Measurements from ENCODE around the gene NMS. TPM values are rescaled to one million over a fixed set of nuclear protein-coding genes. Genes with fewer than 3 reads are reported as not detected.
A peak's percentile ranks its signal among the peaks of the same experiment; 100 is the strongest.

NMS gene
- total RNA-seq, 6 donors from 2014 or later: not detected

DNA sequence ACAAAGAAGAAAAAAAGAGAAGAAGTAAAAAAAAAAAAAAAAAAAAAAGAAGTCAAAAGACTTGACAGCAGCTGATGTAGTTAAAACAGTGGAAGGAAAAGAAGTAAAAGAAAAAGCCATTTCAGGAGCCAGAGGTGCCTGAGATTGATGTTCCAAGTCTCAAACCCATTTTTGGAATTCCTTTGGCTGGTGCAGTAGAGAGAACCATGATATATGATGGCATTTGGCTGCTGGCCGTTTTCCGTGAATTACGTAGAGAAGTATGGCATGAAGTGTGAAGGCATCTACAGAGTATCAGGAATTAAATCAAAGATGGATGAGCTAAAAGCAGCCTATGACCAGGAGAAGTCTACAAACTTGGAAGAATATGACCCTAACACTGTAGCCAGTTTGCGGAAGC, 45.2 kb upstream of the NMS start:
- no peak overlapping the region for H3K27ac ChIP-seq
- no peaks in the 10 kb centered on the region for H3K9me3 ChIP-seq
- no peak for DNase-seq
- 76 to 87% methylated on average over 4 of the region's 4 CpGs for WGBS, 2 donors
- no peaks in the 10 kb centered on the region for H3K27me3 ChIP-seq
- no peak overlapping the region for H3K4me3 ChIP-seq
- no peaks in the 10 kb centered on the region for H3K36me3 ChIP-seq
- no peak for ATAC-seq (ENCODE audit: low FRiP score in 2 of 2)
- TF ChIP-seq CTCF (IDR thresholded peaks at IDR 0.05) (no peak), POLR2AphosphoS5 (IDR thresholded peaks at IDR 0.05) (no peak), EP300 (IDR thresholded peaks at IDR 0.05) (no peak), POLR2A (IDR thresholded peaks at IDR 0.05) (no peak)
- H3K4me1 ChIP-seq: no peaks in the 10 kb centered on the region

DNA sequence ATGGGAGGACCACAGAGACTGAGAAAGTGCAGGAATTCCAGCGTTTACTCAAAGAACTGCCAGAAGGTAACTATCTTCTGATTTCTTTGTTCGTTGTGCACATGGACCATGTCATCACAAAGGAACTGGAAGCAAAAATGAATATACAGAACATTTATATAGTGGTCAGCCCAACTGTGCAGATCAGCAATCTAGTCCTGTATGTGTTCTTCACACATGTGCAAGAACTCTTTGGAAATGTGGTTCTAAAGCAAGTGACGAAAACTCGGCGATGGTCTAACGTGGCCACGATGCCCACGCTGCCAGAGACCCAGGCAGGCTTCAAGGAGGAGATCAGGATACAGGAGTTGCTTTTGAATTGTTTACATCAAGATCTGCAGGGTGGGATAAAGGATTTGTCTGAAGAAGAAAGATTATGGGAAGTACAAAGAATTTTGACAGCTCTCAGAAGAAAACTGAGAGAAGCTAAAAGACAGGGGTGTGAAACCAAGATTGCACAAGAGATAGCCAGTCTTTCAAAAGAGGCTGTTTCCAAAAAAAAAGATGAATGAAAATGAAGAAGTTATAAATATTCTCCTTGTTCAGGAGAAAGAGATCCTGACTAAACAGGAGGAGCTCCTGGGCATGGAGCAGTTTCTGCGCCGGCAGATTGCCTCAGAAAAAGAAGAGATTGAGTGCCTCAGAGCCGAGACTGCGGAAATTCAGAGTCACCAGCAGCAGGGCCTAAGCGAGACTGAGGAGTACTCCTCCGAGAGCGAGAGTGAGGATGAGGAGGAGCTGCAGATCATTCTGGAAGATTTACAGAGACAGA, 44.5 kb upstream of the NMS start:
- Histone ChIP-seq H3K4me3 (no peak overlapping the region), H3K36me3 (no peaks in the 10 kb centered on the region), H3K4me1 (no peaks in the 10 kb centered on the region), H3K9me3 (peaks cover 0 to 5% (median 0%) of the 10 kb centered on the region in 4 donors), H3K27me3 (no peaks in the 10 kb centered on the region), H3K27ac (no peak overlapping the region)
- WGBS, 2 donors: 72 to 77% methylated on average over 15 of the region's 15 CpGs
- no peak for TF ChIP-seq POLR2AphosphoS5 (IDR thresholded peaks at IDR 0.05)
- no peak for TF ChIP-seq POLR2A (IDR thresholded peaks at IDR 0.05)
- no peak for TF ChIP-seq CTCF (IDR thresholded peaks at IDR 0.05)
- no peak for TF ChIP-seq EP300 (IDR thresholded peaks at IDR 0.05)
- DNase-seq (no peak), ATAC-seq (ENCODE audit: low FRiP score in 2 of 2) (peak in 1 of 2 donors; percentile 8)

DNA sequence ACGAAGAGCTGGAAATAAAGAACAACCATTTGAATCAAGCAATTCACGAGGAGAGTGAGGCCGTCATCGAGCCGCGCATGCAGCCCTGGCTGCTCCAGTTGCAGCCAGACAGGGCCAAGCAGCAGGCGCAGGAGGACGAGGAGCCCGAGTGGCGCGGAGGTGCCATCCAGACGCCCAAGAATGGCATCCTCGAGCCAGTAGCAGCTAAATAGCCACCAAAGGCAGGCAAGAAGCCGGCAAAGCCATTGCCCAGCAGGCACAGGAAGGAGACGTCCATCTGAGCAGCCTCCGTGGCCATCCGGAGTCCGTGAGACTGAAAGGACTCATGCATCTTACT, 43.9 kb upstream of the NMS start:
- peak in 1 of 2 donors; percentile 75 for DNase-seq

DNA sequence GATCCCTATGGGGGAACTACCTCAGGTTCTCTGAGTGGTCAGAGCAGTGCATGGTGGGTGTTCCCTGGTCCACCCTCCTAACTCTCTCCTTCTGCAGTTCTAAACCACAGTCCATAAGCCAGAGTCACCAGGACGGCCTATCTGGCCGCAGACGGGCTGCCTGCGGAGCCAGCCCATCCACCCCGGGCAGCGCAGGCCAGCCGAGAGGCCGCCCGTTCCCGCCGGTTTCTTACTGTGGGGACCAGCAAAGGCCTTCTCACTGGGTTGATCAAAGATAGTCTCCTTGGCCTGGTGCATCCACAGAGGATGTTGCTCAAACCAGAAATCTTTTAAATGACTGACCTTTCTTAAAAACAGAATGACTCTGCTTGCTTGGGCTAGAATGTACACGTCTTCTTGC, 43.2 kb upstream of the NMS start:
- TF ChIP-seq EP300 (IDR thresholded peaks at IDR 0.05): no peak
- no peak for TF ChIP-seq POLR2AphosphoS5 (IDR thresholded peaks at IDR 0.05)
- TF ChIP-seq CTCF (IDR thresholded peaks at IDR 0.05): no peak
- no peak for TF ChIP-seq POLR2A (IDR thresholded peaks at IDR 0.05)
- Histone ChIP-seq H3K4me3 (no peak overlapping the region), H3K36me3 (no peaks in the 10 kb centered on the region), H3K4me1 (no peaks in the 10 kb centered on the region), H3K9me3 (peaks cover 0 to 5% (median 0%) of the 10 kb centered on the region in 4 donors), H3K27me3 (no peaks in the 10 kb centered on the region), H3K27ac (no peak overlapping the region)
- ATAC-seq (ENCODE audit: low FRiP score in 2 of 2) (peak in 1 of 2 donors; percentile 63), DNase-seq (peak in 1 of 2 donors; percentile 59)
- WGBS, 2 donors: 72 to 95% methylated on average over 1 to 12 of the region's 12 CpGs

More for the DNA sequence above, 43.9 kb upstream of the NMS start:
- ATAC-seq (ENCODE audit: low FRiP score in 2 of 2): no peak
- H3K36me3 ChIP-seq: no peaks in the 10 kb centered on the region
- no peak overlapping the region for H3K27ac ChIP-seq
- H3K9me3 ChIP-seq: peaks cover 0 to 5% (median 0%) of the 10 kb centered on the region in 4 donors
- H3K4me3 ChIP-seq: no peak overlapping the region
- no peaks in the 10 kb centered on the region for H3K4me1 ChIP-seq
- TF ChIP-seq CTCF (IDR thresholded peaks at IDR 0.05) (no peak), POLR2AphosphoS5 (IDR thresholded peaks at IDR 0.05) (no peak), POLR2A (IDR thresholded peaks at IDR 0.05) (no peak), EP300 (IDR thresholded peaks at IDR 0.05) (no peak)
- 84% methylated on average over 17 to 18 of the region's 18 CpGs for WGBS, 2 donors
- H3K27me3 ChIP-seq: no peaks in the 10 kb centered on the region
